ENCODE measurements around the gene HCFC1R1. TPM values are rescaled to one million over a fixed set of nuclear protein-coding genes. Genes with fewer than 3 reads are reported as not detected.
"Not testable (repeated sequence)": the region's sequence is repeated elsewhere in the genome, so short reads cannot be mapped to it uniquely, and the experiment has no call there.

The HCFC1R1 gene
- total and polyA plus RNA-seq, 4 donors, result 10.9 to 138 (median 45.7) TPM

- H3K4me1 ChIP-seq (ENCODE audit: control insufficient read depth in 5 of 5, insufficient read depth in 5 of 5, low read length in 5 of 5), result peaks cover 0 to 12% (median 0%) of the 10 kb centered on the region in 5 donors
- ATAC-seq (ENCODE audit: insufficient read depth, low FRiP score) (no peak), DNase-seq (no peak)
- H3K9ac ChIP-seq (ENCODE audit: insufficient read depth in 1 of 2, low read length in 2 of 2), result no peak overlapping the region
- H3K36me3 ChIP-seq (ENCODE audit: control insufficient read depth in 4 of 4, insufficient read depth in 4 of 4, low read length in 4 of 4), result peaks cover 0 to 17% (median 0%) of the 10 kb centered on the region in 4 donors
- H3K9me3 ChIP-seq (ENCODE audit: control insufficient read depth in 4 of 4, insufficient read depth in 3 of 4, low read length in 3 of 4), result no peaks in the 10 kb centered on the region
- WGBS, 2 donors, result 91 to 92% methylated on average over 7 of the region's 7 CpGs
- H3K27me3 ChIP-seq (ENCODE audit: control insufficient read depth in 3 of 3, insufficient read depth in 3 of 3, low read length in 2 of 3), result peaks cover 0 to 7% (median 0%) of the 10 kb centered on the region in 3 donors
- H3K4me3 ChIP-seq, result no peak overlapping the region
- no peak for TF ChIP-seq CTCF (IDR thresholded peaks at IDR 0.05; ENCODE audit: control extremely low read depth, extremely low read depth)
- no peak overlapping the region for H3K27ac ChIP-seq (ENCODE audit: low read depth in 1 of 2, low read length in 1 of 2)
Observed at GRCh38 chr16:3071655-3072054, 47.9 kb upstream of the HCFC1R1 start.

- 91 to 94% methylated on average over 9 of the region's 9 CpGs for WGBS, 2 donors
- DNase-seq, result no peak
- Histone ChIP-seq H3K36me3 (ENCODE audit: control insufficient read depth in 4 of 4, insufficient read depth in 4 of 4, low read length in 4 of 4) (peaks cover 0 to 17% (median 0%) of the 10 kb centered on the region in 4 donors), H3K4me1 (ENCODE audit: control insufficient read depth in 5 of 5, insufficient read depth in 5 of 5, low read length in 5 of 5) (peaks cover 0 to 17% (median 0%) of the 10 kb centered on the region in 5 donors), H3K27ac (ENCODE audit: low read depth in 1 of 2, low read length in 1 of 2) (no peak overlapping the region), H3K9ac (ENCODE audit: insufficient read depth in 1 of 2, low read length in 2 of 2) (no peak overlapping the region), H3K27me3 (ENCODE audit: control insufficient read depth in 3 of 3, insufficient read depth in 3 of 3, low read length in 2 of 3) (peaks cover 0 to 7% (median 0%) of the 10 kb centered on the region in 3 donors), H3K9me3 (ENCODE audit: control insufficient read depth in 4 of 4, insufficient read depth in 3 of 4, low read length in 3 of 4) (no peaks in the 10 kb centered on the region), H3K4me3 (no peak overlapping the region)
- no peak for TF ChIP-seq CTCF (IDR thresholded peaks at IDR 0.05; ENCODE audit: control extremely low read depth, extremely low read depth)
- no peak for ATAC-seq (ENCODE audit: insufficient read depth, low FRiP score)
Observed at GRCh38 chr16:3070608-3071111, 46.9 kb upstream of the HCFC1R1 start.

GRCh38 chr16:3069146-3069545 lies 45.4 kb upstream of the HCFC1R1 start:
- peaks cover 0 to 22% (median 0%) of the 10 kb centered on the region in 5 donors for H3K4me1 ChIP-seq (ENCODE audit: control insufficient read depth in 5 of 5, insufficient read depth in 5 of 5, low read length in 5 of 5)

GRCh38 chr16:3068487-3068886 lies 44.7 kb upstream of the HCFC1R1 start:
- Histone ChIP-seq H3K4me1 (ENCODE audit: control insufficient read depth in 5 of 5, insufficient read depth in 5 of 5, low read length in 5 of 5) (peaks cover 0 to 22% (median 0%) of the 10 kb centered on the region in 5 donors), H3K9me3 (ENCODE audit: control insufficient read depth in 4 of 4, insufficient read depth in 3 of 4, low read length in 3 of 4) (no peaks in the 10 kb centered on the region), H3K9ac (ENCODE audit: insufficient read depth in 1 of 2, low read length in 2 of 2) (no peak overlapping the region), H3K27me3 (ENCODE audit: control insufficient read depth in 3 of 3, insufficient read depth in 3 of 3, low read length in 2 of 3) (no peaks in the 10 kb centered on the region), H3K36me3 (ENCODE audit: control insufficient read depth in 4 of 4, insufficient read depth in 4 of 4, low read length in 4 of 4) (peaks cover 0 to 17% (median 0%) of the 10 kb centered on the region in 4 donors), H3K27ac (ENCODE audit: low read depth in 1 of 2, low read length in 1 of 2) (no peak overlapping the region), H3K4me3 (no peak overlapping the region)
- no peak for DNase-seq
- WGBS, 2 donors, result 55 to 67% methylated on average over 4 of the region's 4 CpGs
- ATAC-seq (ENCODE audit: insufficient read depth, low FRiP score), result no peak
- no peak for TF ChIP-seq CTCF (IDR thresholded peaks at IDR 0.05; ENCODE audit: control extremely low read depth, extremely low read depth)

More at GRCh38 chr16:3069146-3069545, 45.4 kb upstream of the HCFC1R1 start:
- WGBS, 2 donors, result 86 to 91% methylated on average over 10 of the region's 11 CpGs
- H3K9ac ChIP-seq (ENCODE audit: insufficient read depth in 1 of 2, low read length in 2 of 2); H3K27me3 ChIP-seq (ENCODE audit: control insufficient read depth in 3 of 3, insufficient read depth in 3 of 3, low read length in 2 of 3); ATAC-seq (ENCODE audit: insufficient read depth, low FRiP score); H3K9me3 ChIP-seq (ENCODE audit: control insufficient read depth in 4 of 4, insufficient read depth in 3 of 4, low read length in 3 of 4); H3K4me3 ChIP-seq; H3K27ac ChIP-seq (ENCODE audit: low read depth in 1 of 2, low read length in 1 of 2); DNase-seq: not testable (repeated sequence)
- H3K36me3 ChIP-seq (ENCODE audit: control insufficient read depth in 4 of 4, insufficient read depth in 4 of 4, low read length in 4 of 4), result peaks cover 0 to 17% (median 0%) of the 10 kb centered on the region in 4 donors
